Ovary (tissue), 9 donors: ENCODE measurements around the gene OTUD4. TPM values are rescaled to one million over a fixed set of nuclear protein-coding genes. Genes with fewer than 3 reads are reported as not detected.

Experiments used
- DNase-seq, 5 donors: peaks; one replicate each; pipeline ENCODE4 v3.0.0-alpha.2; 2019 to 2020
- H3K27ac ChIP-seq, 2 donors: fragments of 200-600 bp; one replicate each; pipeline versions ENCODE4 v1.5.1 to v1.8.0; 2019 to 2022
- H3K27me3 ChIP-seq: fragments of 200-600 bp; one replicate; pipeline ENCODE4 v1.8.0; 2022
- H3K36me3 ChIP-seq: fragments of 200-600 bp; sonication (generic); one replicate; pipeline ENCODE4 v1.5.1; 2019
- H3K4me1 ChIP-seq: one replicate; pipeline ENCODE4 v1.8.1; 2013; ENCODE audit warnings: mild to moderate bottlenecking, moderate library complexity; ENCODE audit not compliant: insufficient read depth
- H3K4me3 ChIP-seq: fragments of 200-600 bp; sonication (generic); one replicate; pipeline ENCODE4 v1.5.1; 2017
- H3K9me3 ChIP-seq, 2 donors: fragments of 200-600 bp in 1 of 2; sonication (generic) in 1 of 2; one replicate each; pipeline versions ENCODE4 v1.5.1 to v1.8.1; 2013 to 2019; ENCODE audit warnings: mild to moderate bottlenecking in 1 of 2, moderate library complexity in 1 of 2
- EP300 ChIP-seq: sonication (generic); formaldehyde crosslinking; IDR thresholded peaks from one replicate; pipeline ENCODE4 v1.6.1; 2017; ENCODE audit warnings: antibody characterized with exemption
- POLR2A ChIP-seq: fragments of 450-650 bp; IDR thresholded peaks from one replicate; pipeline ENCODE4 v1.6.1; 2017; ENCODE audit warnings: antibody characterized with exemption, mild to moderate bottlenecking, moderate library complexity
- WGBS, 3 donors: extraction: QIAGEN DNeasy Blood & Tissue Kit in 1 of 3; methylation state at CpG; one replicate each; pipeline versions ENCODE4 v1.1.5 to v1.1.7; 2013 to 2017; 5-methylcytosine and 5-hydroxymethylcytosine counted together
- intact Hi-C, 4 donors: fragments of 100-400 bp; cut with DNase I; formaldehyde crosslinking; loops; one replicate each; pipeline versions ENCODE4 v1.11.0 to v1.15.1; 2022 to 2023
- polyA plus RNA-seq, 2 donors: library from polyadenylated mRNA; stranded (reverse); fragments of 200-250 nt in 1 of 2; fragments of 350-450 nt in 1 of 2; fragmentation: Illumina TruSeq in 1 of 2; extraction: RNeasy Lipid Tissue Mini Kit (QIAGEN cat#74804) in 1 of 2; gene quantifications; one replicate each; pipeline ENCODE4 v1.2.3, GENCODE V29; 2013 to 2014
- total RNA-seq, 7 donors: library from RNA; depleted of rRNA in 2 of 7; stranded (reverse); fragments of >200 nt in 2 of 7; fragmentation: NEBNext Ultra II Directional in 3 of 7; extraction: Animal tissue kit (Norgen Biotek cat#: 25700) in 3 of 7; gene quantifications; one replicate each; pipeline versions ENCODE4 v1.1.0 to v1.2.4, GENCODE V29; 2016 to 2023
- TF ChIP-seq, protein P1 (sequence below), 3 donors: fragments of 450-650 bp in 2 of 3; fragments of 200-600 bp in 1 of 3; IDR thresholded peaks; one replicate each; pipeline versions ENCODE4 v1.5.1 to v1.8.0; 2016 to 2022; ENCODE audit warnings: antibody characterized with exemption in 3 of 3, mild to moderate bottlenecking in 1 of 3
- donor health status: DM: no; HTN: no; CAD: no; lungs with moderate emphysema.
- donor health status: DM: no; HTN: no; CAD: no.
- donor health status: Bipolar disorder and iron deficiency.
- donor health status: DM: yes; HTN: yes; CAD: no.
- donor health status: DM: no; HTN: no; CAD: no.
- donor health status: DM: yes; HTN: yes; CAD: no.

OTUD4 gene
- total and polyA plus RNA-seq, 9 donors, result 10.8 to 37.1 (median 32.0) TPM

DNA sequence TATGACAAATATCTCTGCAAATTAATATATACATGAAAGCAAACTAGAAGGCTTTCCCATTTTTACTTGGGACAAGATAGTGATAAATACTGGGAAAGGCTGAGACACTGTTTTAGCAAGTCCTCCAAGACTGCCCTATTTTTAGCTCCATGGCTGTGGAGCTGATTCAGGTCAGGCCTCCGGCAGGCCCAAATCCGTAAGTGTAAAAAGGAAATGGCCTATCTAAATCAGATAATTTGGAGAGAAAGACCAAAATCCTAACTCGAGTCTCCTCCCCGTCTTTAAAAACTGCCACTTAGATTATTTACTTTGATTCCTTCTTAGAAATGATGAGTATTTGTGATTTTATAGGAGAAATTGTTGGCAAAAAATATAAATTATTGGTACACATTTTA, 2.9 kb downstream of the OTUD4 start:
- Histone ChIP-seq H3K4me1 (peaks cover 10% of the 10 kb centered on the region), H3K4me3 (peak overlapping the region; percentile 68), H3K27me3 (no peaks in the 10 kb centered on the region), H3K27ac (peak overlapping the region; percentile 36 to 97), H3K9me3 (no peaks in the 10 kb centered on the region), H3K36me3 (no peaks in the 10 kb centered on the region)
- intact Hi-C loops, result no loop called here
- DNase-seq, result peak in 1 of 5 donors; percentile 24
- TF ChIP-seq POLR2A (no peak), EP300 (no peak)
- TF ChIP-seq, protein P1, sequence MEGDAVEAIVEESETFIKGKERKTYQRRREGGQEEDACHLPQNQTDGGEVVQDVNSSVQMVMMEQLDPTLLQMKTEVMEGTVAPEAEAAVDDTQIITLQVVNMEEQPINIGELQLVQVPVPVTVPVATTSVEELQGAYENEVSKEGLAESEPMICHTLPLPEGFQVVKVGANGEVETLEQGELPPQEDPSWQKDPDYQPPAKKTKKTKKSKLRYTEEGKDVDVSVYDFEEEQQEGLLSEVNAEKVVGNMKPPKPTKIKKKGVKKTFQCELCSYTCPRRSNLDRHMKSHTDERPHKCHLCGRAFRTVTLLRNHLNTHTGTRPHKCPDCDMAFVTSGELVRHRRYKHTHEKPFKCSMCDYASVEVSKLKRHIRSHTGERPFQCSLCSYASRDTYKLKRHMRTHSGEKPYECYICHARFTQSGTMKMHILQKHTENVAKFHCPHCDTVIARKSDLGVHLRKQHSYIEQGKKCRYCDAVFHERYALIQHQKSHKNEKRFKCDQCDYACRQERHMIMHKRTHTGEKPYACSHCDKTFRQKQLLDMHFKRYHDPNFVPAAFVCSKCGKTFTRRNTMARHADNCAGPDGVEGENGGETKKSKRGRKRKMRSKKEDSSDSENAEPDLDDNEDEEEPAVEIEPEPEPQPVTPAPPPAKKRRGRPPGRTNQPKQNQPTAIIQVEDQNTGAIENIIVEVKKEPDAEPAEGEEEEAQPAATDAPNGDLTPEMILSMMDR (IDR thresholded peaks at IDR 0.05), result no peak
- WGBS, 3 donors, result 3 to 6% (median 3%) methylated on average over 4 of the region's 4 CpGs

DNA sequence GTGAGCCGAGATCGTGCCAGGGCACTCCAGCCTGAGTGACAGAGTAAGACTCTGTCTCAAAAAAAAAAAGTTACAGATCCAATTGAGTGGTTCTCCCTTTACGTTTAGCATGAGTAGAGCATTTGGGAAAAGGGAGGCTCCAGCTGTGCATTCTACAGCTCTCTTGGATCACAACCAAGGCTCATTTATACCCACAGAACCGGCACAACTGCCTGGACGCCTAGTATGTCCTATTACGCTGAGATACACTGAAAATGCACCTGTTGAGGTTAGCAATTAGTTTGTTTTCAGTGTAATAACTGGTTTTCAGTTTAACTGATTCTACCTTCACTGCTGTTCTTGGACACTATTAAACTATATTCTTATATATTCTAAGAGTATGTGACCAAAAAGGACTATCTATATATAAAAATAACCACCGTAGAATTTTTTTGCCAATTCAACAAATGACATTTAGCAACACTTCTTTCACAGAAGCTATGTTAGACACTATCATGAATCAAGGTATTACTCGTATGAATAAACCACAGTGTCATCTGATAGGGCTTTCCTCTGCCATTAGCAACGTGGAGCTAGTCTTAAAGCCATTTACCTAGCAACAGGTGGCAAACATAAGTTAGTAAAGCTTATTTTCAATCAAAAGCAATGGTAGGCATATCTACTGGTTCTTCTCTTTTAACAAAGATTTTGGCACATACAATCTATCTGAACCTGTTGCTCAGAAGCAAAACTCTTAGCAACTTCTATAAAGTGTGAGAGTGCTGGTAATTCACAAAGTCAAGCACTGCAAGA, 3.6 kb downstream of the OTUD4 start:
- 70 to 75% (median 72%) methylated on average over 9 of the region's 9 CpGs for WGBS, 3 donors
- Histone ChIP-seq H3K9me3 (no peaks in the 10 kb centered on the region), H3K36me3 (no peaks in the 10 kb centered on the region), H3K4me1 (peaks cover 10% of the 10 kb centered on the region), H3K4me3 (no peak overlapping the region), H3K27me3 (no peaks in the 10 kb centered on the region), H3K27ac (peak overlapping the region in 1 of 2 donors; percentile 36)
- intact Hi-C loops, result no loop called here
- DNase-seq, result no peak
- TF ChIP-seq EP300, result no peak
- no peak for TF ChIP-seq POLR2A
- TF ChIP-seq, protein P1 (IDR thresholded peaks at IDR 0.05), result no peak

DNA sequence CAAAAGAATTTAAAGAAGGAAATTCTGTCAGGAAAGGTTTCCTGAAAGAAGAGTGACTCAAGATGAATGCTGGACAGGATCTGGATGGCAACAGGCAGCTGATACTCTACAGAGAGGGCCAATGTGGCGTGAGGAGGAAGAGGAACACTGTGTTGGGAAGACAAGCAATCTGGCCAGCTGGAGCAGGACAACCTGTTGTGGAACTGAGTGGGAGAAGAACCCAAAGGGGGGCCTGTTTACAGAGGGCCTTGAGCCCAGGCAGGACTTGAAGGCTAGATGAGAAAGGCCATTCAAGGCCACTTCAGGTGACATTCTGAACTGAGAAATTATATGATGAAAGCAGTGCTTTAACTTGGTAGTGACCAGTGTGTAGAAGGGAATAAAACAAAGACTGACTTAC, 8.5 kb downstream of the OTUD4 start:
- H3K4me3 ChIP-seq, result no peak overlapping the region
- DNase-seq, result no peak
- 91 to 100% (median 100%) methylated on average over 1 of the region's 1 CpG for WGBS, 3 donors
- no peak overlapping the region for H3K27ac ChIP-seq
- H3K27me3 ChIP-seq, result no peaks in the 10 kb centered on the region
- intact Hi-C loops, result loop anchor here in 1 of 4 donors (5.0 kb wide), 1 partner anchor 565 kb away; no protein-coding TSS in a partner anchor
- no peaks in the 10 kb centered on the region for H3K36me3 ChIP-seq
- H3K4me1 ChIP-seq, result peaks cover 5% of the 10 kb centered on the region
- H3K9me3 ChIP-seq, result no peaks in the 10 kb centered on the region
- TF ChIP-seq, protein P1 (IDR thresholded peaks at IDR 0.05), result no peak

DNA sequence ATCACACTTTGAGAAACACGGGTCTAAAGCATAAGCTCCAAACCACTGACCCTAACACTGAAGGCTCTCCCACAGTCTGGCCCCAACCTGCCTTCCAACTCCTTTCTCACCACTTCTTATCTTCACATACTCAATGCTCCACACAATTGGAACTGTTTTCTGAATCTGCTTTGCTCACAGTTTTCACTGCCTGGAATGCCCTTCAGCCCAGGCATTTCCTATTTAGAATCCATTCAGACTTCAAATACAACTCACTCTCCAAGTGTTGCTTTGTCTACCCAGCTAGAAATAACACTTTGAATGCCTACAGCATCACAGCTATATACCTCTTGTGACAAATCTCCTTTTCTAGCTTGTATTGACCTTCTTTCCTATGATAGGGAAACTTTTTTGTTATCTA, 10.2 kb downstream of the OTUD4 start:
- H3K27ac ChIP-seq, result no peak overlapping the region
- no peaks in the 10 kb centered on the region for H3K27me3 ChIP-seq
- TF ChIP-seq EP300 (no peak), POLR2A (no peak)
- TF ChIP-seq, protein P1 (IDR thresholded peaks at IDR 0.05), result no peak
- no peak for DNase-seq
- no peaks in the 10 kb centered on the region for H3K36me3 ChIP-seq
- 67 to 100% (median 94%) methylated on average over 1 of the region's 1 CpG for WGBS, 3 donors
- intact Hi-C loops, result loop anchor here in 1 of 4 donors (5.0 kb wide), 1 partner anchor 567 kb away; no protein-coding TSS in a partner anchor
- H3K9me3 ChIP-seq, result no peaks in the 10 kb centered on the region
- no peak overlapping the region for H3K4me3 ChIP-seq
- no peaks in the 10 kb centered on the region for H3K4me1 ChIP-seq
